DND-41 (cell line): ENCODE measurements around the gene LITAFD.

Experiments used
- ATAC-seq: fragments of 200-7000 bp; cut with Tn5 transposase; 3 replicates; pipeline ENCODE4 v1.9.1; 2021; ENCODE audit warnings: low read depth; ENCODE audit not compliant: insufficient read depth
- DNase-seq: peaks from one replicate; pipeline ENCODE4 v3.0.0-alpha.2; 2020
- H2AFZ ChIP-seq: 2 replicates; pipeline ENCODE4 v1.6.0; 2012; ENCODE audit warnings: low read depth, low read length
- H3K27ac ChIP-seq: 2 replicates; pipeline ENCODE4 v1.5.1; 2012; ENCODE audit warnings: low read length, inconsistent platforms
- H3K27me3 ChIP-seq: fragments of 200-600 bp; sonication (generic); 2 replicates; pipeline ENCODE4 v1.6.0; 2012; ENCODE audit warnings: low read length, mild to moderate bottlenecking, inconsistent platforms; ENCODE audit not compliant: insufficient read depth, poor library complexity
- H3K36me3 ChIP-seq: 2 replicates; pipeline ENCODE4 v1.5.1; 2012; ENCODE audit warnings: low read length, inconsistent platforms; ENCODE audit not compliant: insufficient read depth
- H3K4me1 ChIP-seq: 2 replicates; pipeline ENCODE4 v1.5.1; 2012; ENCODE audit warnings: mild to moderate bottlenecking, low read length; ENCODE audit not compliant: insufficient read depth
- H3K4me2 ChIP-seq: 2 replicates; pipeline ENCODE4 v1.6.0; 2012; ENCODE audit warnings: mild to moderate bottlenecking, moderate library complexity, low read length, inconsistent platforms; ENCODE audit not compliant: insufficient read depth
- H3K4me3 ChIP-seq, 2 experiments: fragments of 200-600 bp in 1 of 2; shearing (Covaris generic) in 1 of 2; 2 replicates each; pipeline ENCODE4 v1.5.1; 2012 to 2016; ENCODE audit warnings: inconsistent platforms in 2 of 2, low read length in 2 of 2, mild to moderate bottlenecking in 2 of 2, low read depth in 1 of 2, moderate library complexity in 1 of 2
- H3K79me2 ChIP-seq: 2 replicates; pipeline ENCODE4 v1.6.0; 2012; ENCODE audit warnings: low read length, inconsistent platforms; ENCODE audit not compliant: insufficient read depth
- H3K9ac ChIP-seq: 2 replicates; pipeline ENCODE4 v1.6.0; 2012; ENCODE audit warnings: low read depth, mild to moderate bottlenecking, inconsistent platforms, low read length, moderate library complexity
- H3K9me3 ChIP-seq: 2 replicates; pipeline ENCODE4 v1.5.1; 2012; ENCODE audit warnings: low read length, moderate library complexity, mild to moderate bottlenecking, inconsistent platforms; ENCODE audit not compliant: insufficient read depth, severe bottlenecking
- H4K20me1 ChIP-seq: 2 replicates; pipeline ENCODE4 v1.6.0; 2012; ENCODE audit warnings: low read length; ENCODE audit not compliant: insufficient read depth
- EZH2 ChIP-seq: IDR thresholded peaks from 3 replicates; pipeline ENCODE4 v1.6.1; 2012; ENCODE audit warnings: borderline replicate concordance, low read depth, mild to moderate bottlenecking, moderate library complexity, low read length, inconsistent platforms; ENCODE audit not compliant: severe bottlenecking
- TF ChIP-seq, protein P1 (sequence below): IDR thresholded peaks from 2 replicates; pipeline ENCODE4 v1.5.1; 2012; ENCODE audit warnings: borderline replicate concordance, low read length, moderate library complexity, mild to moderate bottlenecking; ENCODE audit not compliant: poor library complexity, severe bottlenecking; ENCODE audit errors: extremely low read depth

The LITAFD gene

DNA sequence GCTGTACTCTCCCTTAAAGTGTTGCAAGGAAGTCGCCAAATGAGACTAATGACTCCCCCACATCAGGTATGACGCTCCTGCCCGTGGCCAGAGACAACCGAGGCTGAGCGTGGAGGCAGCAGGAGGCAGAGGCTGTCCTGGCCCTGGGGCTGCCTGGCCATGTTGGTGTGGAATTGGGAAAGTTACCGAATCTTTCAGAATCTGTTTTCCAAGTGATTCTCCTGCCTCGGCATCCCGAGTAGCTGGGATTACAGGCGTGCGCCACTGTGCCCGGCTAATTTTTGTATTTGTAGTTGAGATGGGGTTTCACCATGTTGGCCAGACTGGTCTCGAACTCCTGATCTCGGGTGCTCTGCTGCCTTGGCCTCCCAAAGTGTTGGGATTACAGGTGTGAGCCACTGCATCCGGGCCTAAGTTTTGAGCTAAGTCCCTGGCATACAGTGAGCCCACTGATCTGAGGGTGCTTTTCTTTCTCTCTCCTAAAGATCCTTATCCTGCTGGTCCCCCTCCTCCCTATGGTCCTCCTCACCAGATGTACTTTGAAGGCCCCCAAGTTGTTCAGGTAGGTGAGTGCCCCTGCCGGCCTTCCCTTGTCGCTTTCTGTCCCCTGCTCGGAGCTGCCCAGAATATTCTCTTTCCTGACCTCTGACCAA, 700 bp downstream of the LITAFD start:
- no peak for TF ChIP-seq EZH2
- TF ChIP-seq, protein P1, sequence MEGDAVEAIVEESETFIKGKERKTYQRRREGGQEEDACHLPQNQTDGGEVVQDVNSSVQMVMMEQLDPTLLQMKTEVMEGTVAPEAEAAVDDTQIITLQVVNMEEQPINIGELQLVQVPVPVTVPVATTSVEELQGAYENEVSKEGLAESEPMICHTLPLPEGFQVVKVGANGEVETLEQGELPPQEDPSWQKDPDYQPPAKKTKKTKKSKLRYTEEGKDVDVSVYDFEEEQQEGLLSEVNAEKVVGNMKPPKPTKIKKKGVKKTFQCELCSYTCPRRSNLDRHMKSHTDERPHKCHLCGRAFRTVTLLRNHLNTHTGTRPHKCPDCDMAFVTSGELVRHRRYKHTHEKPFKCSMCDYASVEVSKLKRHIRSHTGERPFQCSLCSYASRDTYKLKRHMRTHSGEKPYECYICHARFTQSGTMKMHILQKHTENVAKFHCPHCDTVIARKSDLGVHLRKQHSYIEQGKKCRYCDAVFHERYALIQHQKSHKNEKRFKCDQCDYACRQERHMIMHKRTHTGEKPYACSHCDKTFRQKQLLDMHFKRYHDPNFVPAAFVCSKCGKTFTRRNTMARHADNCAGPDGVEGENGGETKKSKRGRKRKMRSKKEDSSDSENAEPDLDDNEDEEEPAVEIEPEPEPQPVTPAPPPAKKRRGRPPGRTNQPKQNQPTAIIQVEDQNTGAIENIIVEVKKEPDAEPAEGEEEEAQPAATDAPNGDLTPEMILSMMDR = no peak
- H3K9ac ChIP-seq = no peak overlapping the region
- DNase-seq (no peak), ATAC-seq (no peak)
- H4K20me1 ChIP-seq = peaks cover 9% of the 10 kb centered on the region; the same call in 1 of the 2 replicates
- H3K79me2 ChIP-seq = no peaks in the 10 kb centered on the region
- H3K27me3 ChIP-seq = no peaks in the 10 kb centered on the region
- peaks cover 7% of the 10 kb centered on the region for H3K4me1 ChIP-seq
- no peaks in the 10 kb centered on the region for H3K9me3 ChIP-seq
- H3K4me3 ChIP-seq = no peak overlapping the region
- no peak overlapping the region for H3K27ac ChIP-seq
- H2AFZ ChIP-seq = no peak overlapping the region
- no peak overlapping the region for H3K4me2 ChIP-seq
- H3K36me3 ChIP-seq = peaks cover 2% of the 10 kb centered on the region; the same call in 1 of the 2 replicates

DNA sequence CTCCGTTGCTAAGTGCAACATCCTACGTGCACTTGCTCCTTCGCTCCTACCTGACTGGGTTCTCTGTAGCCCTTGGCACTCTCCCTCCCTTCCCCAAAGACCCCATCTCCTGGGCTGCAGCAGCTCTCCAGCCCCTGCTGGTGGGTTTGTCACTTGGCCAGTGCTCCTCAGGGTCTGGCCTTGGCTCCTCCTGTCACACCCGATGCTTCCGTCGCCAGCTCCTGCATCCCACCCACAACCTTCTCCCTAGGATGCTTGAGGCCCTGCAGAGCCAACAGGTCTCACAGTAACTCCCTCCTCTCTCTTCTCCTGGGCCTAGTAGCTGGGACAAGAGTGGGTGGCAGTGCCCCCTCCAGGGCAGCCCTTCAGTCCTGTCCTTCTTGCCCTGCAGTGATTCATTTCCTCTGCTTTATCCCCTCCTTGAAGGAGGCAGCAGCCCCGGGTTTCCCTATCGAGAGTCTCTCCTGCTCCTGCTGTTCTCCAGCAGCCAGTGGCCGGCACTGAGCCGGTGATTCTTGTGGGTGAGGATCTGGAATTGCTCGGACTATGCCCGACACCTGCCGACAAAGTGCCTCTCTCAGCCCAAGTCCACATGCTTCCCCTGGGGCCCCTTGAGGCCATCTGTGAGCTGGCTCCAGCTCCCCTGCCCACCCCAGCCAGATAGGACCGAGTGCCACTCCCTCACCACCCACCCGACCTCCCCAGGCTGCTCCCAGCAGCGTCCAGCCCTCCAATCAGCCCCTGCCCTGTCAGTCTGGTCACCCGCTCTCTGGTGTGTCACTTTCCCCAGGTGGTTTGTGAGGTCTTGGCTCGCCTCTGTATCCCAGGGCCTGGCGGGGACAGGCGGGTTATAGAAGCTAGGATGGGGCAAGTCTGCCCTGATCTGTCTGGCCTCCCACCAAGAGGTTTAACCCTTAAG, 3.8 kb downstream of the LITAFD start:
- Histone ChIP-seq H3K36me3 (peaks cover 26% of the 10 kb centered on the region), H3K4me1 (no peaks in the 10 kb centered on the region), H3K9ac (no peak overlapping the region), H2AFZ (no peak overlapping the region), H3K4me2 (no peak overlapping the region), H3K4me3 (no peak overlapping the region), H3K27ac (no peak overlapping the region), H4K20me1 (peaks cover 30% of the 10 kb centered on the region), H3K9me3 (no peaks in the 10 kb centered on the region), H3K27me3 (no peaks in the 10 kb centered on the region), H3K79me2 (no peaks in the 10 kb centered on the region)
- DNase-seq (no peak), ATAC-seq (peak; percentile 30)
- TF ChIP-seq EZH2 = no peak
- TF ChIP-seq, protein P1 = peak; percentile 24

DNA sequence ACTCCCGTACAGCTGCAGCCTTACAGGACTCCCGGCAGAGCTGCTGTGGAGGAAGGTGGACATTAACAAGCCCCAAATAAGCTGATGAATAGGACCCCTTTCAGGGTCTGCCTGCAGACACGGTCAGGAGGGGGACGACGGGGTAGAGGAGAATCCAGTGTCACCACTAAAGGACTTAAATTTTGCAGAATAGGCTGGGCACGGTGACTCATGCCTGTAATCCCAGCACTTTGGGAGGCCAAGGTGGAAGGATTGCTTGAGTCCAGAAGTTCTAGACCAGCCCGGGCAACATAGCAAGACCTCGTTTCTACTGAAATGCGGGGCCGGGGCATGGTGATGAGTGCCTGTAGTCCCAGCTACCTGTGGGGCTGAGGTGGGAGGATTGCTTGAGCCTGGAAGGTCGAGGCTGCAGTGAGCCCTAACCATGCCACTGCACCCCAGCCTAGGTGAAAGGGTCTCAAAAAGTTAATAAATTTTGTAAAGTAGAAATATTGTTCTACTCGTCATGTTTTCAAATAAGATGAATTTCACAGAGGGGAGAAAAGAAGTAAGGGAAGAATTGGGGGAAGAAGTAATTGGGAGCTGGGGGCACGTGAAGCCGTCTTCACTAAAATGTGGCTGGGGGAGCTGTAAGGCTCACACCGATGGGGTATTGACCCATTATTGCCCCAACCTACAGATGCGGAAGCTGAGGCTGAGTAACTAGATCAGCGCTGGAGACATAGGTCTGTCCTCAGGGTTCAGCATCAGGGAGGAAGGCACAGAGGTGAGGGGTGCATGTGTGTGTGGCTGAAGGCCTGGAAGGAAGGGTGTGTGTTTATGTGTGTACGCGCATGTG, 4.7 kb downstream of the LITAFD start:
- Histone ChIP-seq H3K27ac (no peak overlapping the region), H3K4me3 (no peak overlapping the region), H3K36me3 (peaks cover 34% of the 10 kb centered on the region), H3K9ac (no peak overlapping the region), H4K20me1 (peaks cover 34% of the 10 kb centered on the region), H3K4me1 (no peaks in the 10 kb centered on the region), H2AFZ (no peak overlapping the region), H3K79me2 (no peaks in the 10 kb centered on the region), H3K4me2 (no peak overlapping the region), H3K9me3 (no peaks in the 10 kb centered on the region), H3K27me3 (no peaks in the 10 kb centered on the region)
- DNase-seq (no peak), ATAC-seq (no peak)
- no peak for TF ChIP-seq EZH2
- TF ChIP-seq, protein P1 = no peak
